ENCODE results near the gene SYT1. TPM values are rescaled to one million over a fixed set of nuclear protein-coding genes. Genes with fewer than 3 reads are reported as not detected.

The SYT1 gene
- total RNA-seq, 4 donors from 2014 or later: 1.1 to 3.7 (median 1.9) TPM

DNA sequence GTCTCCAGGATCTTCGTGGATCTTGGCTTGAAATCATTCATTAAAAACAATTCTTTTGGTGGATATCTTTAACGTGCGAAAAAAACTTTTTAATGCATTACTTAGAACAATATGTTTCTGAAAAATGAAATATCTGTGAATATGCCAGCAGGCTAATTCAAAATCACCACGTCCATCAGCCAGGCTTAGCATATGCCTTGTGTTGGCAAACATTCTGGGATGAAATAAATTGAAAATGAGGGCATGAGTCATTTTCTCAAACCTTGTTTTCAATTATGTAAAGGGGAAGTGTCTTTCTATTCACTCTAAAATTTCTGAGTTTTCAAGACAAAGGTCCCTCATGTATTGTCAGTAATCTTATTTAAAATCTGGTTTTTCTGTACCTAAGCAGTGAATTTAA lies 432.3 kb downstream of the SYT1 start:
- TF ChIP-seq CTCF (IDR thresholded peaks at IDR 0.05; ENCODE audit: low read depth): no peak

- TF ChIP-seq CTCF (IDR thresholded peaks at IDR 0.05; ENCODE audit: low read depth): no peak
Observed at GRCh38 chr12:79298506-79298905, 433.9 kb downstream of the SYT1 start.

DNA sequence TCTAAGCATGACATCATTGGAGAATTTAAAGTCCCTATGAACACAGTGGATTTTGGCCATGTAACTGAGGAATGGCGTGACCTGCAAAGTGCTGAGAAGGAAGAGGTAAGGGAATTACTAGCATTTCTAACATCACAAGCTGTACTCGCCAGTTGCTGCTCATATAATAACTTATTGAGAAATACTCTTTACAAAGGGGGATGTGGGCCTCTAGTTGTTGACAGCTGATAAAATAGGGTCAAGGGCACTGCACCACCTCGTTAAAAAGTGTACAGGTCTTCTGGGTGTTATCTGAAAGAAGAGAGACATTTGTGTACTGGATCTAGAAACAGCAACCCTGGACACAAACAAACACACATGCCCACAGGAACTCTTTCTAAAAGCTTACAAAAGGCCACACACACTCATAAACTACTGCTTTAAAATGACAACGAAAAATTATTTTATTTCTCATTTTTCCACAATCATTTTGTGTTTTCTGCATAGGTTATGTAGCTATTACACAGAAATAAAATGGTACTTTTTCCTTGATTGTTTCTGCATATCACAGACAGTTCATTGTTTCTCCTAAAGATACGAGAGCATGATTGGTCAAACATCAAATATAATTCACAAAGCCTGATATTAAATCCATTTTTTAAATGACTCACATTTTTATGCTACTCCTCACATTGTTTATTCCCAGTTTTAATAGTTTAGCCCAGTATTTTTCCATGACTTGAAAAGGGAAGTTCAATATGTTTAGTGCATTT lies 435.0 kb downstream of the SYT1 start:
- no peak for TF ChIP-seq CTCF (IDR thresholded peaks at IDR 0.05; ENCODE audit: low read depth)

DNA sequence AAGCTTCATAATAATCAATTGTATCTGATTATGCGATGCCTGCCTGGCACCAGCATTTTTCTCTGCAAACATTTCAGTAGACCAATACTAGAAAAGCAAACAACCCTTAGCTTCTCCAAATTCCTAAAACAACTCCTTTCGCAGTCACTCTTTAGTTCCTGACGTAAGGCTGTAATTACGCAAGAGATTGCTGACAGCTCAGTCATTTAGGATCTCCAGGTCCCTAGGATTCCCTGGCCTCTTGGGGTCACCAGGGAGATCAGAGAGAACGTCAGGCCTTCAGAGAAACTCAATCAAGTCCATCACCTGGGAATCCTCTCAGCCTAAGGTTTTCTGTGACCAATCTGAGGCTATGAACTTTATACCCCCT lies 435.6 kb downstream of the SYT1 start:
- no peak for TF ChIP-seq CTCF (IDR thresholded peaks at IDR 0.05; ENCODE audit: low read depth)

DNA sequence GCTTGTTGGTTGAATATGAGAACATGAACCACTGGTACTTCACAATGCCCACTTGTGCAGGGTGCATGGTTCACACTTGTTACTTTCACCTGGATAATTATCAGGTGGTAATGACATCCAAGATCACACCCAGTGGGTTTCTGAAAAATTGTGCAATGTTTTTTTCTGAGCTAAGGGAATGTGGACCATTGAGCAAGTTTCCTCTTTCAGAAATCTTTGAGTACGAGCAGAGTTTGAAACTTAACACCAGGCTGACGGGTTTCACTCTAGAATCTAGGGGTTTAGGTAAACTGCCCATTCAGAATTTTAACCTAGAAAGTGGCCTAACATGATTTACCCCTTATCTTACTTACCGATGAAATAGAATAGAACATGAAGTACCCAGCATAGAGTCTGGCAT lies 436.6 kb downstream of the SYT1 start:
- no peak for TF ChIP-seq CTCF (IDR thresholded peaks at IDR 0.05; ENCODE audit: low read depth)

DNA sequence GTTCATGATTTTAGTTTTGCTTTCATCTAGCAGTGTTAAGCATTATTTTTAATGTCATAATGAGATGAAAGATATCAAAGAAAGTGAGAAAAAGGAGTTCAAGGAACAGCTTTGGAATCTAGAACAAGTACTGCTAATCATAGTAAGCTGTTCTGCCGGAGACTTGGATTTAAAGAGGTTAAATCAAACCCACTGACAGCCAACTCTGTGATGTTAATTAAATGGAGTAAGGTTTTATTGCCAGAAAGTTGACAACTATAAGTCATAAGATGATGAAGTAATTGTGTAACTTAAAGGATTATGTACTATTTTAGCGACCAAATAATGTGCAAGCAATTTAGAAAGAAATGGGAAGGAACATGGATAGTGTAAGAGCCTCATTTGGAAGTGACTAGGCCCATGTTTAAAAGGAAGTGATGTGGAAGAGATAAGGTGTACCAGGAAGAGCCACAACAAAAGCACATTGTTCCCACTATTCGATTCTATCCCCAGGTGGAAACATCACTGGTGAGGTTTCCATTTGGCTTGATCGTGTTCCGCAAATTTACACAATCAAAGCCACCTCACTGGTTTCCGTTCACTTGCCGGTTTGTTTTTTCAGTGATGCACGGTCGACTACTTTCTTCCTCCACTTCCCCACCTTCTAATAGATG lies 437.7 kb downstream of the SYT1 start:
- TF ChIP-seq CTCF (IDR thresholded peaks at IDR 0.05; ENCODE audit: low read depth): no peak

DNA sequence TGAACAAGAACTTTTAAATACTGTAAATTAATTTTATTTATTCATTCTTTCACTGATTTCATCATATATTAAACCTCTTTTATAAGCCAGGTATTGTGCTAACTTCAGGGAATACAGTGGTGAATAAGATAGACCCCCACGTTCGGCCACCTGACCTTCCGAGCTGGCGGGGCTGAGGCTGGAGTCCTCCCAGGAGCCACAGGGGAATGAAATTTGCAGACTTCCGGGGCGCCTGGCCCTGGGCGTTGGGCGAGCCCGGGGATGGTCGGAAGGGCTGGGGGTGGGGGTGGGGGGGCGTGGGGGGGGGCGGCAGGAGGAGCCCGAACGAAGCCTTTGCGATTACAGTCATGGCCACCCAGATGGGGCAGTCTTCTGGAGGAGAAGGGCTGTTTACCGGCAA lies 442.8 kb downstream of the SYT1 start:
- TF ChIP-seq CTCF (IDR thresholded peaks at IDR 0.05; ENCODE audit: low read depth): no peak
